ENCODE measurements around the gene POLR2B. TPM values are rescaled to one million over a fixed set of nuclear protein-coding genes. Genes with fewer than 3 reads are reported as not detected.
"Not testable (repeated sequence)": the region's sequence is repeated elsewhere in the genome, so short reads cannot be mapped to it uniquely, and the experiment has no call there.

POLR2B gene
- polyA plus RNA-seq (2012; ENCODE audit: low read depth, missing spikeins): 67.6 TPM

DNA sequence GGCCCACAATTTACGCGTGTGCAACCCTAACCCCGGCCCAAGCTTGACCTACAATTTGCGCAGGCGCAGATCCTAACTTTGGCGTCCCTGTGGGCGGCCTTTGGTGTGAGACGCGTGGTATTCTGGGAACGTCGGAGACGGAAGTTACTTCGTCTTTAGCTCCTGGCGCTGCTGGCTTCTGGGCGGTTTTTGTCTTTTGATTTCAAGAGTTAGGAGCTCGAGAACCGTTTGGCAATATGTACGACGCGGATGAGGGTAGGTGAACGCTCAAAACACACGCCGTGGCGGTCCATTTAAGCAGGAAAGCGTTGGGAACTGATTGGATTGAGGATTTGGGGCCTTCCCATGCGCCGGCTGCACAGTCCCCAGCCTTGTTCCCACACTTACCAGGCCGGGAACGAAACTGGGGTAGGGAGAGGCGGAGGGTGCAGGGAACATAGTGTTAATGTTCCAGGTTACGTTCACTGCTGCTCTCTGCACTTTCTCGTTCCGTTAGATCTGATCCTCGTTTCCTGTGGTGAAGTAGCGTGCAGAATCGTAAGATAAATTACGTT, at the start of gene POLR2B:
TSS of gene POLR2B (plus strand) at position 147 of the 554 bp plus-strand sequence. CDS start at position 237, 90 bp downstream.
- TF ChIP-seq PAX5 (IDR thresholded peaks at IDR 0.05; ENCODE audit: insufficient read depth, low read length, severe bottlenecking) (no peak), POLR2AphosphoS5 (IDR thresholded peaks at IDR 0.05; ENCODE audit: low read depth, low read length) (peak; percentile 82), SPI1 (IDR thresholded peaks at IDR 0.05; ENCODE audit: low read depth, low read length) (no peak), POLR2A (IDR thresholded peaks at IDR 0.05; ENCODE audit: low read depth, low read length) (peak; percentile 84), TAF1 (IDR thresholded peaks at IDR 0.05; ENCODE audit: low read depth, low read length) (peak; percentile 72; the same call in 1 of the 2 replicates), POU2F2 (IDR thresholded peaks at IDR 0.05; ENCODE audit: low read depth, low read length) (peak; percentile 36; the same call in 1 of the 2 replicates)
- DNase-seq (ENCODE audit: insufficient read length, low spot score) (peak; percentile 58), FAIRE-seq (peak; percentile 90)

DNA sequence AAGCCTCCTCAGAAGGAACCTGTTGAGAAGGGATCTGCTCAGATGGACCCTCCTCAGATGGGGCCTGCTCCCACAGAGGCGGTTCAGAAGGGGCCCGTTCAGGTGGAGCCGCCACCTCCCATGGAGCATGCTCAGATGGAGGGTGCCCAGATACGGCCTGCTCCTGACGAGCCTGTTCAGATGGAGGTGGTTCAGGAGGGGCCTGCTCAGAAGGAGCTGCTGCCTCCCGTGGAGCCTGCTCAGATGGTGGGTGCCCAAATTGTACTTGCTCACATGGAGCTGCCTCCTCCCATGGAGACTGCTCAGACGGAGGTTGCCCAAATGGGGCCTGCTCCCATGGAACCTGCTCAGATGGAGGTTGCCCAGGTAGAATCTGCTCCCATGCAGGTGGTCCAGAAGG, 48.1 kb upstream of the POLR2B start:
- no peak for FAIRE-seq
- no peak for TF ChIP-seq TAF1 (IDR thresholded peaks at IDR 0.05; ENCODE audit: low read depth, low read length)
- no peak for TF ChIP-seq POU2F2 (IDR thresholded peaks at IDR 0.05; ENCODE audit: low read depth, low read length)
- TF ChIP-seq SPI1 (IDR thresholded peaks at IDR 0.05; ENCODE audit: low read depth, low read length): no peak
- no peak for TF ChIP-seq PAX5 (IDR thresholded peaks at IDR 0.05; ENCODE audit: insufficient read depth, low read length, severe bottlenecking)
- TF ChIP-seq POLR2A (IDR thresholded peaks at IDR 0.05; ENCODE audit: low read depth, low read length): no peak
- no peak for TF ChIP-seq POLR2AphosphoS5 (IDR thresholded peaks at IDR 0.05; ENCODE audit: low read depth, low read length)
- no peak for DNase-seq (ENCODE audit: insufficient read length, low spot score)

DNA sequence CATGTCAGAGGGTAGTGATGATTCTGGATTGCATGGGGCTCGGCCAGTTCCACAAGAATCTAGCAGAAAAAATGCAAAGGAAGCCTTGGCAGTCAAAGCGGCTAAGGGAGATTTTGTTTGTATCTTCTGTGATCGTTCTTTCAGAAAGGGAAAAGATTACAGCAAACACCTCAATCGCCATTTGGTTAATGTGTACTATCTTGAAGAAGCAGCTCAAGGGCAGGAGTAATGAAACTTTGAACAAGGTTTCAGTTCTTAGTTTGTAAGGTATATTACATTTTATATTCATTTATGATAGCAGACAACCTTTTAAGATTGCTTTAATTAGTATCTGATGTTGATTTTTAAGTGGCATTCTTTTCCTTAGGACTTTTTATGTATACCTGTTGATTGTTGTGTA, 46.8 kb upstream of the POLR2B start:
- TF ChIP-seq POLR2A (IDR thresholded peaks at IDR 0.05; ENCODE audit: low read depth, low read length): no peak
- no peak for TF ChIP-seq TAF1 (IDR thresholded peaks at IDR 0.05; ENCODE audit: low read depth, low read length)
- TF ChIP-seq POLR2AphosphoS5 (IDR thresholded peaks at IDR 0.05; ENCODE audit: low read depth, low read length): no peak
- TF ChIP-seq SPI1 (IDR thresholded peaks at IDR 0.05; ENCODE audit: low read depth, low read length): no peak
- no peak for TF ChIP-seq POU2F2 (IDR thresholded peaks at IDR 0.05; ENCODE audit: low read depth, low read length)
- TF ChIP-seq PAX5 (IDR thresholded peaks at IDR 0.05; ENCODE audit: insufficient read depth, low read length, severe bottlenecking): no peak
- FAIRE-seq (no peak), DNase-seq (ENCODE audit: insufficient read length, low spot score) (no peak)

DNA sequence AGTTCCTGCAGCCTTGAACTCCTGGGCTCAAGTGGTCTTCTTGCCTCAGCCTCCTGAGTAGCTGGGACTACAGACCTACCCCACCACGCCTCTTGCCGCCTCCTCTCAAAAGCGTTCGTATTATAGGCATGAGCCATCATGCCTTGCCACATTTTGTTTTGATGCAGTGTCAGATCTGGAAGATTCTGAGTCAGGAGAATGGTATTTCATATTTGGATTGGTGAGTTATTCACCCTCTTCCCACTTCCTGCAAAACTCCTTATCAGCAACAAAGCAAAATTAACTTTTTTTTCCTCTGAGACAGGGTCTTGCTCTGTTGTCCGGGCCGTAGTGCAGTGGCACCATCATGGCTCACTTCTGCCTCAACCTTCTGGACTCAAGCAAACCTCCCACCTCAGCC, 41.4 kb upstream of the POLR2B start:
- DNase-seq (ENCODE audit: insufficient read length, low spot score) (no peak), FAIRE-seq (no peak)
- TF ChIP-seq TAF1 (IDR thresholded peaks at IDR 0.05; ENCODE audit: low read depth, low read length) (no peak), SPI1 (IDR thresholded peaks at IDR 0.05; ENCODE audit: low read depth, low read length) (no peak), POU2F2 (IDR thresholded peaks at IDR 0.05; ENCODE audit: low read depth, low read length) (no peak), PAX5 (IDR thresholded peaks at IDR 0.05; ENCODE audit: insufficient read depth, low read length, severe bottlenecking) (no peak), POLR2A (IDR thresholded peaks at IDR 0.05; ENCODE audit: low read depth, low read length) (no peak), POLR2AphosphoS5 (IDR thresholded peaks at IDR 0.05; ENCODE audit: low read depth, low read length) (no peak)

DNA sequence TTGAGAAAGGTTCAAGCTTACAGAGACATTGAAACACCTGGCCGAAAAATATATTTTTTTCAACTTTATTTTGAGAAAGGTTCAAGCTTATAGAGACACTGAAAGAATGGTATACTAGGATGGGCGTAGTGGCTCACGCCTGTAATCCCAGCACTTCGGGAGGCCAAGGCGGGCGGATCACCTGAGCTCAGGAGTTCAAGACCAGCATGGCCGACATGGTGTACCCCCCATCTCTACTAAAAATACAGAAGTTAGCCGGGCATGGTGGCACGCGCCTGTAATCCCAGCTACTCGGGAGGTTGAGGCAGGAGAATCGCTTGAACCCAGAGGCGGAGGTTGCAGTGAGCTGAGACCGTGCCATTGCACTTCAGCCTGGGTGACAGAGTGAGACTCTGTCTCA, 38.9 kb upstream of the POLR2B start:
- not testable (repeated sequence) for DNase-seq (ENCODE audit: insufficient read length, low spot score); FAIRE-seq

DNA sequence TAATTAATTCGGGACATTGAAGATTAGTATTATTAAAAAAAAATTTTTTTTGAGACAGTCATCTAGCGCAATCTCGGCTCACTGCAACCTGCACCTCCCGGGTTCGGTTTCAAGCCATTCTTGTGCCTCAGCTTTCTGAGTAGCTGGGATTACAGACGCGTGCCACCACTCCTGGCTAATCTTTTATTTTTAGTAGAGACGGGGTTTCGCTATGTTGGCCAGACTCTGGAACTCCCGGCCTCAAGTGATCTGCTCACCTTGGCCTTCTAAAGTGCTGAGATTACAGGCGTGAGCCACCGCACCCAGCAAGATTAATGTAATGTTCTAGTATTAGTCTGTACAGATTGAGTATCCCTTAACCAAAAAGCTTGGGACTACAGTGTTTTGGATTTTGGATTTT, 38.3 kb upstream of the POLR2B start:
- no peak for FAIRE-seq
- no peak for DNase-seq (ENCODE audit: insufficient read length, low spot score)
- no peak for TF ChIP-seq PAX5 (IDR thresholded peaks at IDR 0.05; ENCODE audit: insufficient read depth, low read length, severe bottlenecking)
- no peak for TF ChIP-seq POLR2A (IDR thresholded peaks at IDR 0.05; ENCODE audit: low read depth, low read length)
- no peak for TF ChIP-seq SPI1 (IDR thresholded peaks at IDR 0.05; ENCODE audit: low read depth, low read length)
- no peak for TF ChIP-seq POLR2AphosphoS5 (IDR thresholded peaks at IDR 0.05; ENCODE audit: low read depth, low read length)

DNA sequence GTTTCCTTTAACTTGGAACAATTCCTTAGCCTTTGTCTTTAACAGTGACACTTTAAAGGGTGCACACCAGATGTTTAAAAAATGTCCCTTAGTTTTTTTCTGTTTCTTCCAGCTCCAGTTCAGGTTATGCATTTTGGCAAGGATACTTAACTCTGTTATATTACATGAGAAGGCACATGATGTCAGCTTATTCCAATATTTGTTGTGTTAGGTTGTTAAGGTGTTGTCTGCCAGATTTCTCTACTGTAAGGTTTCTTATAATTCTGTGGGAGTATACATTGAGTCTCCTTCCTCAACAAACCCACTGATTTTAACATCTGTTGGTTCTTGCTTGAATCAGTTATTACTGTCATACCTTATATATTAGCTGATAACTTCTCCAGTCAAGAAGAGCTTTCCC, 37.7 kb upstream of the POLR2B start:
- TF ChIP-seq PAX5 (IDR thresholded peaks at IDR 0.05; ENCODE audit: insufficient read depth, low read length, severe bottlenecking) (no peak), POLR2A (IDR thresholded peaks at IDR 0.05; ENCODE audit: low read depth, low read length) (no peak), POU2F2 (IDR thresholded peaks at IDR 0.05; ENCODE audit: low read depth, low read length) (no peak), POLR2AphosphoS5 (IDR thresholded peaks at IDR 0.05; ENCODE audit: low read depth, low read length) (no peak), TAF1 (IDR thresholded peaks at IDR 0.05; ENCODE audit: low read depth, low read length) (no peak), SPI1 (IDR thresholded peaks at IDR 0.05; ENCODE audit: low read depth, low read length) (no peak)
- no peak for FAIRE-seq
- no peak for DNase-seq (ENCODE audit: insufficient read length, low spot score)

DNA sequence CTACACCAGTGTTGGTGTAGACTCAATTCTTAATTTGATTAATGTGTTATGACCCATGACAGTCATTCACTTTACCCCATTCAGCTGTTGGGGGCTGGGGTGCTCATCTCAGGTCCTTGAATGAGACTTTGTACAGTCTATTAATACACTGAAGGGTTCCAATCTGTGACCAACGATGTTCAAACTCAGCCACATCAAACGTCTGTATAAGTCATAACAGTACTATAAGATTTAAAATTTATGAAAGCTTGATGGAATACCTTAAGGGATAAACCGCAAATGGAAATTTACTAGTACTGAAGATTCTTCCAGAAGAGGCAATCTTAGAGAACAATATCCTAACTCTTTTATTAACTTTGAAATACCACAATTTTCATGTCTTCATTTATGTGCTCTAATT, 37.3 kb upstream of the POLR2B start:
- TF ChIP-seq PAX5 (IDR thresholded peaks at IDR 0.05; ENCODE audit: insufficient read depth, low read length, severe bottlenecking): no peak
- TF ChIP-seq POU2F2 (IDR thresholded peaks at IDR 0.05; ENCODE audit: low read depth, low read length): no peak
- no peak for TF ChIP-seq TAF1 (IDR thresholded peaks at IDR 0.05; ENCODE audit: low read depth, low read length)
- TF ChIP-seq POLR2AphosphoS5 (IDR thresholded peaks at IDR 0.05; ENCODE audit: low read depth, low read length): no peak
- TF ChIP-seq POLR2A (IDR thresholded peaks at IDR 0.05; ENCODE audit: low read depth, low read length): no peak
- no peak for TF ChIP-seq SPI1 (IDR thresholded peaks at IDR 0.05; ENCODE audit: low read depth, low read length)
- DNase-seq (ENCODE audit: insufficient read length, low spot score) (no peak), FAIRE-seq (no peak)

DNA sequence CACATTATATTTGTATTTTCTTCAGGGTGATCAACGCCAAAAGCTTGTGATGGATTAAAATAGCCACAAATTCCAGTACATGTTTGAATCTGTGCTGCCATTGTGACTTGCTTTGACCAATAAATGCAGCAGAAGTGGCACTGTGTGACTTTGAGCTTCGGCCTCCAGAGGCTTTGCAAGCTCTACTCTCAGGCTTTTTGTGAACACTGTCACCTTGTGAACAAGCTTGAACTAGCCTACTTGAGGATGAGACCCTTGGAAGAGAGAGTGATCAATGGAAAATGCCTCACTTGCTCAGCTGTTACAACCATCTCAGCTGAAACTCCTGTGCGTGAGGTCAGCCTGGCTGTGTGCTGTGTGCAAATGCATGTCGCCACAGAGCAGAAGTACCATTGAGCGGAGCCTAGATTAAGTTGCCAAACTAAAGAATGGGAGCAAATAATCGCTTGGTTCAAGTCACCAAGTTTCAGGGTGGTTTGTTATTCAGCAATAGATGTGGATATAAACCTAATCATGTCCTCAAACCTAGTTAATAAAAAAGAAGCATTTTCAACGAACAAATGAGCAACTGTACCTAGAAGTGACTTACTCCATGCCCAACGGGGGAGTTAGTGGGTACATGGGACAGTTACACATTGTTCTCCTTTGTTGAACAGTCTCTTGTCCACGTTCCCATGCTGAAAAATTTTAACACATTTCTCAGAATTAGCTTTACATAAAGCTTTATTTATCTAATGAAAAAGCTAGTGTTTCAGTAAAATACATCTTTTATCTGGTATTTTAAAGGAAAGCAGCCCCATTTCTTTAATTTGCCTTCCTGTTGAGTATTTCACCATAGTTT, 24.8 kb upstream of the POLR2B start:
- no peak for DNase-seq (ENCODE audit: insufficient read length, low spot score)
- no peak for FAIRE-seq
- TF ChIP-seq TAF1 (IDR thresholded peaks at IDR 0.05; ENCODE audit: low read depth, low read length) (no peak), SPI1 (IDR thresholded peaks at IDR 0.05; ENCODE audit: low read depth, low read length) (no peak), PAX5 (IDR thresholded peaks at IDR 0.05; ENCODE audit: insufficient read depth, low read length, severe bottlenecking) (no peak), POU2F2 (IDR thresholded peaks at IDR 0.05; ENCODE audit: low read depth, low read length) (no peak), POLR2A (IDR thresholded peaks at IDR 0.05; ENCODE audit: low read depth, low read length) (no peak), POLR2AphosphoS5 (IDR thresholded peaks at IDR 0.05; ENCODE audit: low read depth, low read length) (no peak)

Measured in GM12891 (cell line).